ENCODE data around the gene DSG3.

DSG3 gene

DNA sequence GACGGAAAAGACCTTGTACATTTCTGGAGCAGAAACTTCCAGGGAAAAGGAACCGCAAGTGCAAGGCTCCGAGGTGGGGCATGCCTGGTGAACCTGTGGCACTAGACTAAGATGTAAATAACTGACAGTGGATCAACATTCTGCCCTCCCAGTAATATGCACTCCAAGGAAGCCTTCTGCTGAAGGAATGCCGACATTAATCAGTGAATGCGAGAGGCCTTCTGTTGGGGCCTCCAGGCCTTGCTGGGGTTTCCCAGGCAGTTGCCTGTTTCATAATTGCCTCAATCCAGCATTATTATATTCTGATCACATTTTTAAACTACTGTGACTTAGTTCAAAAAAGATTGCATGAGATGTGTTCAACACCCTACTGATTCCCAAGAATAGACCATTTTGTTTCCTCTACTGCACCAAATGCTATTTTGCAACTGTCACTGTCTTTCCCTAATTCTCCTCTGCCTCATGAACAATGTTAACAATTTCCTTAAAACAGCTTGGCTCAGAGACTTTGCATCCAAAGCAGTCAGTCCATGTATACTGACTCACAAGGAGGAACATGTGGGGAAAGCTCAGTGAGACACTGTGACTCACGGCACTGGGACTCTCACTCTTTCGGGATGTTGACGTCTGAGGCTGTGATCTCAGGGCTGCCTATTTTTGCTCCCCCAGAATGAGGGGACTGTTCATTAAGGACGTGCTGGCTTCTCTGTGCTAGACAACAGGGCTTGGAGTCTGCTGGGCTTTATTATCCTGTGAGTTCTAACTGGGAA is 39.9 kb downstream of the DSG3 start:
- DNase-seq = no peak
- H3K27ac ChIP-seq = no peak overlapping the region
- H3K27me3 ChIP-seq = no peaks in the 10 kb centered on the region
- TF ChIP-seq, protein P1, sequence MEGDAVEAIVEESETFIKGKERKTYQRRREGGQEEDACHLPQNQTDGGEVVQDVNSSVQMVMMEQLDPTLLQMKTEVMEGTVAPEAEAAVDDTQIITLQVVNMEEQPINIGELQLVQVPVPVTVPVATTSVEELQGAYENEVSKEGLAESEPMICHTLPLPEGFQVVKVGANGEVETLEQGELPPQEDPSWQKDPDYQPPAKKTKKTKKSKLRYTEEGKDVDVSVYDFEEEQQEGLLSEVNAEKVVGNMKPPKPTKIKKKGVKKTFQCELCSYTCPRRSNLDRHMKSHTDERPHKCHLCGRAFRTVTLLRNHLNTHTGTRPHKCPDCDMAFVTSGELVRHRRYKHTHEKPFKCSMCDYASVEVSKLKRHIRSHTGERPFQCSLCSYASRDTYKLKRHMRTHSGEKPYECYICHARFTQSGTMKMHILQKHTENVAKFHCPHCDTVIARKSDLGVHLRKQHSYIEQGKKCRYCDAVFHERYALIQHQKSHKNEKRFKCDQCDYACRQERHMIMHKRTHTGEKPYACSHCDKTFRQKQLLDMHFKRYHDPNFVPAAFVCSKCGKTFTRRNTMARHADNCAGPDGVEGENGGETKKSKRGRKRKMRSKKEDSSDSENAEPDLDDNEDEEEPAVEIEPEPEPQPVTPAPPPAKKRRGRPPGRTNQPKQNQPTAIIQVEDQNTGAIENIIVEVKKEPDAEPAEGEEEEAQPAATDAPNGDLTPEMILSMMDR (IDR thresholded peaks at IDR 0.05) = no peak
- no peaks in the 10 kb centered on the region for H3K9me3 ChIP-seq
- no peak overlapping the region for H3K4me3 ChIP-seq
- no peaks in the 10 kb centered on the region for H3K4me1 ChIP-seq
- intact Hi-C loops (cut with DNase I; ENCODE audit: low total_unique reads) = no loop called here
- no peaks in the 10 kb centered on the region for H3K36me3 ChIP-seq

DNA sequence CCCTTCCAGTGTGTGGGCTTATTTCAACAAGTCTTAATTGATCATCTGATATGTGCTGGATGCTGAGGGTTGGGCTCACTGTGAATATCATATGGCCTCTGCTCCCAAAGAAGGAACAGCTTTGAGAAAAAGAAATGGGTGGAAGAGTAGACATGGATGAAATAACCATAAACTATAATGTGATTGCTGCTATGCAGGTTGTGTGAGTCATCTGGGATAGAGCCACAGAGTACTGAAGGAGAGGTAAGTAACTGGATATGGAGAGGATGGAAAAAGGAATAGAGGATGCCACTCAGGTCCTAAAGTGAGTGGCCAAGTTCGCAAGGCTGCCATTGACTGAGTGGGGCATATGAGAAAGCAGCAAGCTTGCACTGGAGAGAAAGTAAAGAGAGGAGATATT is 41.8 kb downstream of the DSG3 start:
- H3K27ac ChIP-seq = no peak overlapping the region
- no peaks in the 10 kb centered on the region for H3K36me3 ChIP-seq
- TF ChIP-seq, protein P1 (IDR thresholded peaks at IDR 0.05) = no peak
- H3K27me3 ChIP-seq = no peaks in the 10 kb centered on the region
- no peaks in the 10 kb centered on the region for H3K4me1 ChIP-seq
- H3K4me3 ChIP-seq = no peak overlapping the region
- no peaks in the 10 kb centered on the region for H3K9me3 ChIP-seq
- intact Hi-C loops (cut with DNase I; ENCODE audit: low total_unique reads) = no loop called here
- no peak for DNase-seq

DNA sequence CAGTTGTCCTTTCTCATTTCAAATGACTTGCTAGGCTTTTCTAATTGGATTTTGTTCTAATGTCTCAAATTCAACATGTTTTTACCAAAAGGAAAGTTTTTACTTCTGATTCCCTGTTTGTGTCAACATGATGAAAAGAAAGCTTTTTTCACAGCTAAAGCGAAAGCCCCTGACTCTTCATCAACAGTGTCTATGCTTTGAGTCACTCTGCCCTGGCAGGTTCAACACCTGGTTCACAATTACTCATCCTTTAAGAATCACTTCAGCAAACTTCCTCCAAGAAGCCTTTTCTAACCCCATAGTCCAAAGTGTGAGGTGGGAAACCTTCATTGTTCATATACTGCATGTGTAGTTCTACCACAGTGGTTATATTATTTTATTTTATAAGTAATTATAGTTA is 42.8 kb downstream of the DSG3 start:
- H3K27me3 ChIP-seq = no peaks in the 10 kb centered on the region
- DNase-seq = no peak
- no peaks in the 10 kb centered on the region for H3K36me3 ChIP-seq
- H3K9me3 ChIP-seq = no peaks in the 10 kb centered on the region
- no peak overlapping the region for H3K4me3 ChIP-seq
- intact Hi-C loops (cut with DNase I; ENCODE audit: low total_unique reads) = no loop called here
- H3K27ac ChIP-seq = no peak overlapping the region
- TF ChIP-seq, protein P1 (IDR thresholded peaks at IDR 0.05) = no peak
- H3K4me1 ChIP-seq = no peaks in the 10 kb centered on the region

DNA sequence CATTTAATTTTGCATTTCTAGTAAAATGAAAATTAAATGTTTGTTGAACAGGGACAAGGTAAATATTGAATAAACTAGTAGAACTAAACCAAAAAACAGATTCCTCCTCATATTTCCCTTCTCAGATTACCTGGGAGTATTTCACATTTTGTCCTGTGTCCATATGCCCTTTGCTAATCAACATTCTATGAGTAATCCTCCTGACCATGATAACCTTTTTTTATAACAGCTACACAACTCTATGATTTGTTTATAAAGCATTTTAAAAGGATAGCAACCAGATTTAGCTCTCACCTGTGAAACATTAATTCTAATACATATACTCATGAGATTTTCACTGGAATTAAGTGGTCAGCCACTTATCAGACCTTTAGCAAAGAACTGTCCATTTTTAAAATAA is 43.3 kb downstream of the DSG3 start:
- Histone ChIP-seq H3K9me3 (no peaks in the 10 kb centered on the region), H3K27ac (no peak overlapping the region), H3K27me3 (no peaks in the 10 kb centered on the region), H3K4me3 (no peak overlapping the region), H3K36me3 (no peaks in the 10 kb centered on the region), H3K4me1 (no peaks in the 10 kb centered on the region)
- intact Hi-C loops (cut with DNase I; ENCODE audit: low total_unique reads) = no loop called here
- DNase-seq = no peak
- TF ChIP-seq, protein P1 (IDR thresholded peaks at IDR 0.05) = no peak

DNA sequence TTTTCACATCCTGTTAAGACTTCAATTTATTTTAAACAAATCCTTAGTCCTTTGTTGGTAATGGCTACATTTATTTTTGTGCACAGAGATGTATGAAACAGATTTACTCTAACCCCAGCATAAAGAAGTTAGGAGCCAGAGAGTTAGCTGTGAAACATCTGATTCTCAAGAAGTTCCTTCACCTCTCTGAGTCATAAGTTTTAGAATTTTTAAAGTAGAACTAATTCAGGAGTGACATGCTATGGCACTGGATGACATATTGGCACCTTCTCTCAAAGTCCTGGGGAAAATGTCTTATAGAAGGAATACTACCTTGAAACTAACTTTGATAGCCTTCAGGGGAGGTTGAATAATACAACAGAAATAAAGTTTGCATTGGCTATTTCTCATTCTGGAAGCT is 44.0 kb downstream of the DSG3 start:
- no peaks in the 10 kb centered on the region for H3K9me3 ChIP-seq

More for the DNA sequence above, 44.0 kb downstream of the DSG3 start:
- intact Hi-C loops (cut with DNase I; ENCODE audit: low total_unique reads) = no loop called here
- no peaks in the 10 kb centered on the region for H3K36me3 ChIP-seq
- no peak for DNase-seq
- no peak overlapping the region for H3K27ac ChIP-seq
- no peaks in the 10 kb centered on the region for H3K4me1 ChIP-seq
- H3K27me3 ChIP-seq = no peaks in the 10 kb centered on the region
- no peak overlapping the region for H3K4me3 ChIP-seq
- TF ChIP-seq, protein P1 (IDR thresholded peaks at IDR 0.05) = no peak
